T47D (cell line): ENCODE data around the gene NBEAL1.
A peak's percentile ranks its signal among the peaks of the same experiment; 100 is the strongest.
"Not testable (repeated sequence)": the region's sequence is repeated elsewhere in the genome, so short reads cannot be mapped to it uniquely, and the experiment has no call there.

Experiments used
- DNase-seq, 2 experiments: peaks; one replicate each; pipeline versions ENCODE4 v3.0.0 to v3.0.0-alpha.2; 2011 to 2012; ENCODE audit warnings: low read depth in 1 of 2, low spot score in 1 of 2
- JUND ChIP-seq: IDR thresholded peaks from 2 replicates; pipeline ENCODE4 v1.6.1; 2012; ENCODE audit warnings: low read depth
- in situ Hi-C: cut with HindIII; loops from 2 replicates; pipeline ENCODE4 v1.10.0; 2016; ENCODE audit warnings: low sequenced_read_pairs, low pct_unique_long_range_greater_than_20kb

NBEAL1 gene

DNA sequence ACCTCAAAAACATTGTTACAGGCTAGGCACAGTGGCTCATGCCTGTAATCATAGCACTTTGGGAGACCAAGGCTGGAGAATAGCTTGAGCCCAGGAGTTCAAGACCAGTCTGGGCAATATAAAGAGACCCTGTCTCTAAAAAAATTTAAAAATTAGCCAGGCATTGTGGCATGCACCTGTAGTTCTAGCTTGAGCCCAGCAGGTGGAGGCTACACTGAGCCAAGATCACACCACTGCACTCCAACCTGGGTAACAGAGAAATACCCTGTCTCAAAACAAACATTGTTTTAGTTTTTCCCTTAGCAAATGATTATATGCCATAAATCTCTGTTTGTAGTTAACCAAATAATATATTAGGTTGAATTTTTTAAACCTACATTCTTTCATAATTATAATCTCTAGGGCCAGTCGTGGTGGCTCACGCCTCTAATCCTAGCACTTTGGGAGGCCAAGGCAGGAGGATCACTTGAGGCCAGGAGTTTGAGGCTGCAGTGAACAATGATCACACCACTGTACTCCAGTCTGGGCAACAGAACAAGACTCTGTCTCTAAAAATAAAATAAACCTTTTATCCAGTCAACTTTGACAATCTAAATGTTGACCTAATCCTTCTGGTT, 210.9 kb downstream of the NBEAL1 start:
- no peak for TF ChIP-seq JUND
- in situ Hi-C loops = no loop called here
- peak in 1 of 2 experiments; percentile 32 for DNase-seq

DNA sequence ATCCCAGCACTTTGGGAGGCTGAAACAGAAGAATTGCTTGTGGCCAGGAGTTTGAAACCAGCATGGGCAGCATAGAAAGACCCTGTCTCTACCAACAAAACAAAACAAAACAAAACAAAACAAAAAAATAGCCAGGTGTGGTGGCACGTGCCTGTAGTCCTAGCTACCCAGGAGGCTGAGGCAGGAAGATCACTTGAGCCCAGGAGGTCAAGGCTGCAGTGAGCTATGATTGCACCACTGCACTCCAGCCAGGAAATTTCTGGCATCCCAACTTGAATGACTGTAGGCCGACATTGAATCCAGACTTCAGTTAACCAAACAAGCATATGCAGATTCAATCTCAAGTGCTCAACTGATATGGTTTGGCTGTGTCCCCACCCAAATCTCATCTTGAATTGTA, 215.0 kb downstream of the NBEAL1 start:
- DNase-seq, in situ Hi-C loops: not testable (repeated sequence)

- no peak for TF ChIP-seq JUND
- in situ Hi-C loops = no loop called here
- DNase-seq = no peak
Observed at GRCh38 chr2:203237346-203238238, 222.9 kb downstream of the NBEAL1 start.

DNA sequence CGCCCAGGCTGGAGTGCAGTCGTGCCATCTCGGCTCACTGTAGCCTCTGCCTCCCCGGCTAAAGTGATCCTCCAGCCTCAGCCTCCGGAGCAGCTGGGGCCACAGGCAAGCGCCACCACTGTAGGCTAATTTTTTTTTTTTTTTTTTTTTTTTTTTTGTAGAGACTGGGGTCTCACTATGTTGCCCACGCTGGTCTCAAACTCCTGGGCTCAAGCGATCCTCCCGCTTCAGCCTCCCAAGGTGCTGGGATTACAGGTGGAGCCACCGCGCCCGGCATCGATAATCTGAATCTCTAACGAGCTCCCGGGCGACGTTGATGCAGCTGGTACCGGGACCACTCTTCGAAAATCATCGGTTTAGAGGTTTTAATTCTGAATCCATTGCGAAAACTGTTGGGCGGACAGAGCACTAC, 223.6 kb downstream of the NBEAL1 start:
- in situ Hi-C loops = no loop called here
- no peak for DNase-seq
- TF ChIP-seq JUND = no peak

DNA sequence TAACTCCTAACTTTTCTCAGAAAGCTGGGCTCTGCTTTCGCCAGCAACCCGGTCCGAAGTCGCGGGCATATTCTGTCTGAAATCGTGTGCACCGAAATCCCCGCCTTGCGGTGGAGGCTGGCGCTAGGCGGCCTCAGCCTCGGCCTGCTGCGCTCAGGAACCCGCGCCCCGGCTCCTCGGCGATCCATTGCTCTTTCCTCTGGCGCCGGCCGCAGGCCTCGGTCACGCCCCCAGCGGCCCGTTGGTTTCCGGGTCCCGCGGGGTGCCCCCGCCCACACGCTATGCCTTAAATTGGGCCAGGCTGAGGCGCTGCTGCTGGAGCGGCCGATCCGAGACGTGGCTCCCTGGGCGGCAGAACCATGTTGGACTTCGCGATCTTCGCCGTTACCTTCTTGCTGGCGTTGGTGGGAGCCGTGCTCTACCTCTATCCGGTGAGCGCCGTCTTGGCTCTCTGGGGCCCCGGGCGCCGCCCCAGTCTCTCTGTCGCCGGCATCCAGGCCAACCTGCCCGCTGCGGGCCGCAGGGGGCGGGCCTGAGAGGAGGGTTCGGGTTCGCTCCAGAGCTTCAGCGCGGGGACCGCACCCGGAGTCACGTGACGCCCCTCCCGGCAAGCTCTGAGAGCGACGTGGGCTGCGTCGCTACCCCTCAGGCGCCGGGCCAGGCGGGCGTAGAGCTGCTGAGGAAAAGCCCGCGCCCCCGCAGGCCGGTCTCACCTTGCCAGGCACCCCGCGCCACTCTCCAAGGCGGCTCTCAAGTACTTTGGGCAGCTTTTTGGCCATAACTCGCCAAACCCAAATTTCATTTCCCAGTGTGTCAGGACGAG, 224.2 kb downstream of the NBEAL1 start, which contains the start of gene CYP20A1:
Gene CYP20A1 (plus strand): TSS at position 315 of the 823 bp plus-strand sequence. CDS start 45 bp downstream, at position 360.
- TF ChIP-seq JUND = no peak
- in situ Hi-C loops = no loop called here
- DNase-seq = peak; percentile 77 to 94

- in situ Hi-C loops = no loop called here
- TF ChIP-seq JUND = no peak
- no peak for DNase-seq
Observed at GRCh38 chr2:203240491-203240890, 225.8 kb downstream of the NBEAL1 start.

DNA sequence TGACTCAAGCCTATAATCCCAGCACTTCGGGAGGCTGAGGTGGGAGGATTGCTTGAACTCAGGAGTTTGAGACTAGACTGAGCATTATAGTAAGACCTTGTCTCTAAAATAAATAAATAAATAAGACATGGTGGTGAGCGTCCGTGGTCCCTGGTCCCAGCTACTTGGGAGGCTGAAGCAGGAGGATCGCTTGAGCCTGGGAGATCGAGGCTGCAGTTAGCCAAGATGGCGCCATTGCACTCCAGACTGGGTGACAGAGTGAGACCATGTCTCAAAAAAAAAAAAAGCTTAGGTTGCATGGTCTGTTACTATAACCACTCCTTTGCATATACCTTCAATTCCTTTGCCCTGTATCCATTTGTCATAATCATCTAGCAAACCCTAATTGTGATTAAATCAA, 227.8 kb downstream of the NBEAL1 start:
- DNase-seq = no peak
- no peak for TF ChIP-seq JUND
- in situ Hi-C loops = no loop called here

DNA sequence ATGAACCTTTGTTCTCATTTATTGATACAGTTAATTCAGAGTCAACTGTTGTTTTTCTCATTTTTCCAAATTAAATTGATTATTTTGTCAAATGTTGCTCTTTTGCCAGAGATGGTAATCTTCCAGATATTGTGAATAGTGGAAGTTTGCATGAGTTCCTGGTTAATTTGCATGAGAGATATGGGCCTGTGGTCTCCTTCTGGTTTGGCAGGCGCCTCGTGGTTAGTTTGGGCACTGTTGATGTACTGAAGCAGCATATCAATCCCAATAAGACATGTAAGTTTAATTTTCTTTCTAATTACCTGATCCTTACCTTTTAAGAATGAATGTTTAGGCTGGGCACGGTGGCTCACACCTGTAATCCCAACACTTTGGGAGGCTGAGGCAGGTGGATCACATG, 232.0 kb downstream of the NBEAL1 start:
- TF ChIP-seq JUND = no peak
- DNase-seq = no peak
- in situ Hi-C loops = no loop called here

DNA sequence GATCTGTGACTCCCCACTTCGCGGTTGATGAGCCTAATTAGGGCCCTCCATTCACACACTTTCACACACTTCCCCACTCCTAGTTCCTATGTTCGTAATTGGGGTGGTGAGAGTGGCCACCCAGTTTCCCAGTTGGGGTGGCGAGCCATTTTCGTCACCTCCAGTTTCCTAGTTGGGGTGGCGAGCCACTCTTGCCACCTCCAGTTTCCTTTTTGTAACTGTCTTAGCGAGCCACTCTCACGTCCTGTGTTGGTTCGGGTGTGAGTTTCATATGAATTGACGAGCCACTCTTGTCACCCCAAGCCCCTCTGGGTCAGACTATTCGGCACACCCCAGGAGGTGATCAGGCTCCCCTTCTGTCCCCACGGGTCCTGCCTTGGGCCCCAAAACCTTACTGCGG, 238.1 kb downstream of the NBEAL1 start:
- in situ Hi-C loops = no loop called here
- no peak for TF ChIP-seq JUND
- no peak for DNase-seq

DNA sequence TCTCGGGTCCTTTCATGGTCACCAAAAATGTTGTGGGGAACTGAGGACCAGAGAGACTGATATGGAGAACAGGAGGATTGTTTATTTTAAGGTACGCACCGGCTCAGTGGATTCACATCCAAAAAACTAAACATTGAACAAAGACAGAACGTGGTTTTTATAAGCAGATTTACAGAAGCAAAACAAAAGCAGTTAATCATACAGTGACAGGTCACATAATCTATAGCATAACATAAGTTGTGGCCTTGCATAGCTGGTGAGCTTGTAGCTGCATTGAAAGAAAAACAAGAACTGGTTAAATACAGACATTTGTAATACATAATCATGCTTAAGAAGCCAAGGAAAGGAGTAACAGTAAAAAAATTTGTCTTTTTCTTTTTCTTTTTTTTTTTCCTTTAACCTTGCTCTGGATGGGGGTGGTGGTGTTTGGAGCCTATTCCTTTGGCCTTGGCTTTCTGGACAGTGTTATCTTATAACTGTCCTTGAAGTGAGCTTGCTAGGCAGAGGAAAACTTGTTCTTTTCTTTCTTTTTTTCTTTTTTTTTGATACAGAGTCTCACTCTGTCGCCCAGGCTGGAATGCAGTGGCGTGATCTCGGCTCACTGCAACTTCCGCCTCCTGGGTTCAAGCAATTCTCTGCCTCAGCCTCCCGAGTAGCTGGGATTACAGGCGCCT, 238.9 kb downstream of the NBEAL1 start:
- DNase-seq, in situ Hi-C loops: not testable (repeated sequence)

GRCh38 chr2:203261326-203262159, 246.9 kb downstream of the NBEAL1 start:
- no peak for TF ChIP-seq JUND
- in situ Hi-C loops = no loop called here
- DNase-seq = peak in 1 of 2 experiments; percentile 3
